ENCODE data around the gene GPR108. TPM values are rescaled to one million over a fixed set of nuclear protein-coding genes. Genes with fewer than 3 reads are reported as not detected.

Gene GPR108
- total and polyA plus RNA-seq, 2 of the 13 experiments (the other 11 are each of a cell fraction or from before 2014, with no cell fraction given) = 36.4 to 63.0 TPM

- no peak for TF ChIP-seq ZBTB33 (CRISPR knock-in tag; IDR thresholded peaks at IDR 0.05)
- TF ChIP-seq CBX1 (IDR thresholded peaks at IDR 0.05; ENCODE audit: low read depth) = no peak
- TF ChIP-seq ZNF276 (CRISPR knock-in tag; IDR thresholded peaks at IDR 0.05; ENCODE audit: low read depth) = no peak
- no peak for TF ChIP-seq ZNF354B (CRISPR knock-in tag; IDR thresholded peaks at IDR 0.05)
- TF ChIP-seq REL (CRISPR knock-in tag; conservative IDR thresholded peaks at IDR 0.05) = no peak
- TF ChIP-seq PHF5A (CRISPR knock-in tag; IDR thresholded peaks at IDR 0.05; ENCODE audit: low read depth, unreplicated experiment) = no peak
- no peak for TF ChIP-seq ZNF446 (CRISPR knock-in tag; IDR thresholded peaks at IDR 0.05)
- TF ChIP-seq CAMTA2 (CRISPR knock-in tag; IDR thresholded peaks at IDR 0.05; ENCODE audit: borderline replicate concordance) = no peak
- no peak for TF ChIP-seq GATA4 (IDR thresholded peaks at IDR 0.05; ENCODE audit: borderline replicate concordance, low read depth)
- TF ChIP-seq ZSCAN29 (CRISPR knock-in tag; conservative IDR thresholded peaks at IDR 0.05) = no peak
- no peak for TF ChIP-seq ZUFSP (CRISPR knock-in tag; IDR thresholded peaks at IDR 0.05; ENCODE audit: borderline replicate concordance)
- TF ChIP-seq JUN (CRISPR knock-in tag; IDR thresholded peaks at IDR 0.05) = no peak
- no peak for TF ChIP-seq ZNF225 (CRISPR knock-in tag; IDR thresholded peaks at IDR 0.05)
- no peak for TF ChIP-seq NFE2L1 (CRISPR knock-in tag; IDR thresholded peaks at IDR 0.05; ENCODE audit: borderline replicate concordance)
- no peak for TF ChIP-seq LCORL (IDR thresholded peaks at IDR 0.05)
- TF ChIP-seq LCORL (CRISPR knock-in tag; IDR thresholded peaks at IDR 0.05) = peak; percentile 76; the same call in 1 of the 2 replicates
- TF ChIP-seq MLLT10 (CRISPR knock-in tag; IDR thresholded peaks at IDR 0.05) = no peak
- TF ChIP-seq ZNF556 (CRISPR knock-in tag; IDR thresholded peaks at IDR 0.05; ENCODE audit: borderline replicate concordance) = no peak; the same call in 1 of the 2 replicates
- no peak for TF ChIP-seq TEF (CRISPR knock-in tag; IDR thresholded peaks at IDR 0.05)
- peak; percentile 62 for TF ChIP-seq MYPOP (CRISPR knock-in tag; IDR thresholded peaks at IDR 0.05)
- TF ChIP-seq ZNF703 (CRISPR knock-in tag; IDR thresholded peaks at IDR 0.05; ENCODE audit: borderline replicate concordance) = no peak
- TF ChIP-seq PITX1 (CRISPR knock-in tag; IDR thresholded peaks at IDR 0.05) = no peak; the same call in 1 of the 2 replicates
- peak; percentile 41; the same call in 1 of the 2 replicates for TF ChIP-seq BCL6 (CRISPR knock-in tag; IDR thresholded peaks at IDR 0.05)
These were observed 750 bp upstream of the GPR108 start (continued) for GRCh38 chr19:6737873-6738786.
